Karpas-422 (cell line): ENCODE measurements around the gene CLN6. TPM values are rescaled to one million over a fixed set of nuclear protein-coding genes. Genes with fewer than 3 reads are reported as not detected.
"Not testable (repeated sequence)": the region's sequence is repeated elsewhere in the genome, so short reads cannot be mapped to it uniquely, and the experiment has no call there.

Experiments
- DNase-seq: peaks from one replicate; pipeline ENCODE4 v3.0.0-alpha.2; 2015
- H2AFZ ChIP-seq: fragments of 200-600 bp; sonication (generic); 2 replicates; pipeline ENCODE4 v1.6.1; 2014; ENCODE audit warnings: antibody characterized with exemption, low read length, mixed read lengths
- H3K27ac ChIP-seq: fragments of 200-600 bp; sonication (generic); 2 replicates; pipeline ENCODE4 v1.5.1; 2014; ENCODE audit warnings: mild to moderate bottlenecking, low read length, moderate library complexity
- H3K27me3 ChIP-seq: fragments of 200-600 bp; sonication (generic); 2 replicates; pipeline ENCODE4 v1.6.1; 2014; ENCODE audit warnings: low read length, mixed read lengths
- H3K36me3 ChIP-seq: fragments of 200-600 bp; sonication (generic); 2 replicates; pipeline ENCODE4 v1.6.1; 2014; ENCODE audit warnings: low read length, mixed read lengths; ENCODE audit not compliant: insufficient read depth
- H3K4me1 ChIP-seq: fragments of 200-600 bp; sonication (generic); 2 replicates; pipeline ENCODE4 v1.6.1; 2014; ENCODE audit warnings: mild to moderate bottlenecking, low read length, mixed read lengths
- H3K4me2 ChIP-seq: fragments of 200-600 bp; sonication (generic); 2 replicates; pipeline ENCODE4 v1.6.1; 2014; ENCODE audit warnings: low read length, low read depth, mild to moderate bottlenecking; ENCODE audit not compliant: poor library complexity, severe bottlenecking
- H3K4me3 ChIP-seq: fragments of 200-600 bp; sonication (generic); 2 replicates; pipeline ENCODE4 v1.5.1; 2014; ENCODE audit warnings: mild to moderate bottlenecking, antibody characterized with exemption, low read length, mixed read lengths
- H3K79me2 ChIP-seq: fragments of 200-600 bp; sonication (generic); 2 replicates; pipeline ENCODE4 v1.6.1; 2014; ENCODE audit warnings: mild to moderate bottlenecking, low read length, mixed read lengths
- H3K9ac ChIP-seq: fragments of 200-600 bp; sonication (generic); 2 replicates; pipeline ENCODE4 v1.6.0; 2014; ENCODE audit warnings: low read length
- H3K9me2 ChIP-seq: fragments of 200-600 bp; sonication (generic), shearing (Covaris generic); replicated peaks from 2 replicates; pipeline ENCODE4 v1.6.0; 2014; ENCODE audit warnings: mild to moderate bottlenecking, low read length, moderate library complexity; ENCODE audit not compliant: insufficient read depth
- H3K9me3 ChIP-seq: fragments of 300-700, 200-600 bp; sonication (generic); 2 replicates; pipeline ENCODE4 v1.6.1; 2014; ENCODE audit warnings: low read length, mixed read lengths
- H4K20me1 ChIP-seq: fragments of 200-600 bp; sonication (generic); 2 replicates; pipeline ENCODE4 v1.6.1; 2014; ENCODE audit warnings: mild to moderate bottlenecking, antibody characterized with exemption, low read length, low read depth; ENCODE audit not compliant: insufficient read depth
- total RNA-seq: library from RNA; depleted of rRNA; stranded (reverse); fragments of >200 nt; shearing (Covaris generic); gene quantifications from 2 replicates; pipeline ENCODE4 v1.2.3, GENCODE V29; 2014; ENCODE audit warnings: low replicate concordance

CLN6 gene
- total RNA-seq, 1 experiment from 2014 or later = 80.0 TPM

DNA sequence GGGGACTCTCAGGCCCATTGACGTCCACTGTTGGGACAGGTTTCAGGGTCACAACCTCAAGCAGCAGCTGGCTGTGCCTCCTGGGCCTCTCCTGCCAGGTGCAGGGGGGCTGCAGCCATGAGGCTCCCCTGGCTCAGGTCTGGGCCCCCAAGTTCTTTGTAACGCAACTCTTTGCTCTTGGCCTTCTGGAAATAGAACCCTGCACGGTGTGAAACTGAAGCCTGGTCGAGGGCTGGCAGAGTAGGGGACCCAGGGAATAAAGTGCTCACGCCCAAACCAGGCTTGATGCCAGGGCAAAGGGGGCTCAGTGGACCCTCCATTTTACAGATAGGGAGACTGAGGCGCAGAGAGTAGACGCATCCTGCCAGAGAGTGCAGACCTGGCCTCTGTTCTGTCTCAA, 25.2 kb downstream of the CLN6 start:
- Histone ChIP-seq H3K36me3 (no peaks in the 10 kb centered on the region), H3K4me3 (no peak overlapping the region), H3K79me2 (peaks cover 13% of the 10 kb centered on the region), H4K20me1 (no peaks in the 10 kb centered on the region), H3K27me3 (no peaks in the 10 kb centered on the region), H3K27ac (no peak overlapping the region), H2AFZ (no peak overlapping the region), H3K4me1 (peaks cover 12% of the 10 kb centered on the region), H3K9me2 (no peaks in the 10 kb centered on the region), H3K9ac (no peak overlapping the region), H3K4me2 (no peak overlapping the region), H3K9me3 (no peaks in the 10 kb centered on the region)
- DNase-seq = no peak

DNA sequence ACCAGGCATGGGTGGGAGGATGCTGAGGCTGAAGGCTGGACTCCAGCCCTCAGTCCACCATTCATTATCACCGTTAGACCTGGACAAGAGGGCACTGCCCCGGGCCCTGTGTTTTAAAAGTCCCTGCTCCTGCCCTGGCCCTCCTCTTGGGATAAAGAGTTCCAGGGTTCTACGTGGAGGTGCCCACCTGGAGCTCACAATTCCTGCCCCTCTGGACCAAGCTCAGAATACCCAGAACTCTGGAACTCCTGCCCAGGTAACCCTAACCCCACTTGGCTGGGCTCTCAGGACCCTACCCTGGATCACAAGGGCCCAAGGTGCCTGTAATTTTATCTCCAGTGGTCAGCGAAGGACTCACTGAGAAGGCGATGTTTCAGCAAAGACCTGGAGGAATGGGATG, 25.6 kb downstream of the CLN6 start:
- DNase-seq = no peak
- no peaks in the 10 kb centered on the region for H3K9me3 ChIP-seq
- no peak overlapping the region for H3K4me2 ChIP-seq
- peaks cover 8% of the 10 kb centered on the region for H3K4me1 ChIP-seq
- no peaks in the 10 kb centered on the region for H3K36me3 ChIP-seq
- H3K4me3 ChIP-seq = no peak overlapping the region
- H2AFZ ChIP-seq = no peak overlapping the region
- no peak overlapping the region for H3K27ac ChIP-seq
- no peaks in the 10 kb centered on the region for H3K27me3 ChIP-seq
- H3K9me2 ChIP-seq = no peaks in the 10 kb centered on the region
- H3K9ac ChIP-seq = no peak overlapping the region
- peaks cover 9% of the 10 kb centered on the region for H3K79me2 ChIP-seq
- no peaks in the 10 kb centered on the region for H4K20me1 ChIP-seq

DNA sequence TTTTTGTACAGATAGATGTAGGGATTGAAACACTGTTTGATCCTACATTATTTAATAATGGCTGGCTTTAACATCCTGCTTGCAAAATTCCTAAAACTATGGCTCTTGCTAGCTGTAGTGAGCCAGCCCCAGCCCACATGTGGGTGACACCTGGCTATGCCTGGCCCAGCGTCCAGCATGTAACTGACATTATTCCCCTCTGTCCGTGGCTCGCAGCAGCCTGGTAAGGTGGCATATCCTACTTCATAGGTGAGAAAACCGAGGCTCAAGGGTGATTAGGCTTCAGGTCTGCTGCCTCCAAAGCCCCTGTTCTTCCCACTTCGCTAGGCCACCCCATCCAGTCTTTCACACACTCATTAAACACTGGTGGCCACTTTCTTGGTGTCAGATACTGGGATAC, 26.0 kb downstream of the CLN6 start:
- peaks cover 3% of the 10 kb centered on the region for H3K4me1 ChIP-seq
- no peaks in the 10 kb centered on the region for H3K27me3 ChIP-seq
- no peaks in the 10 kb centered on the region for H3K9me2 ChIP-seq
- H2AFZ ChIP-seq = no peak overlapping the region
- H3K27ac ChIP-seq = no peak overlapping the region
- no peaks in the 10 kb centered on the region for H4K20me1 ChIP-seq
- no peaks in the 10 kb centered on the region for H3K36me3 ChIP-seq
- no peak for DNase-seq
- H3K79me2 ChIP-seq = peaks cover 4% of the 10 kb centered on the region
- no peaks in the 10 kb centered on the region for H3K9me3 ChIP-seq
- H3K4me3 ChIP-seq = no peak overlapping the region
- no peak overlapping the region for H3K9ac ChIP-seq
- H3K4me2 ChIP-seq = no peak overlapping the region

DNA sequence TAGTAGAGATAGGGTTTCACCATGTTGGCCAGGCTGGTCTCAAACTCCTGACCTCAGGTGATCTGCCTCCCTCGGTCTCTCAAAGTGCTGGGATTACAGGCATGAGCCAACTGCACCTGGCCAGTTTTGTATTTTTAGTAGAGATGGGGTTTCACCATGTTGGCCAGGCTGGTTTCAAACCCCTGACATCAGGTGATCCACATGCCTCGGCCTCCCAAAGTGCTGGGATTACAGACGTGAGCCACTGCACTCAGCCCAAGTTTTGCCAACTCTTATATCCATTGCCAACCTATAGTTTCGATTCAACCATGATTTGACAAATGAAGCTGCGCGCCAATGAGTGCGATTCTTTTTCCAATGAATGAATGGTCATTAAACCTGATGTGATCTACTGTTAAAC, 26.5 kb downstream of the CLN6 start:
- not testable (repeated sequence) for H3K9me2 ChIP-seq, H2AFZ ChIP-seq, H3K4me1 ChIP-seq, H3K27me3 ChIP-seq, H3K27ac ChIP-seq, H3K79me2 ChIP-seq, H4K20me1 ChIP-seq, H3K9ac ChIP-seq, H3K9me3 ChIP-seq, H3K4me3 ChIP-seq, H3K4me2 ChIP-seq, DNase-seq, H3K36me3 ChIP-seq

DNA sequence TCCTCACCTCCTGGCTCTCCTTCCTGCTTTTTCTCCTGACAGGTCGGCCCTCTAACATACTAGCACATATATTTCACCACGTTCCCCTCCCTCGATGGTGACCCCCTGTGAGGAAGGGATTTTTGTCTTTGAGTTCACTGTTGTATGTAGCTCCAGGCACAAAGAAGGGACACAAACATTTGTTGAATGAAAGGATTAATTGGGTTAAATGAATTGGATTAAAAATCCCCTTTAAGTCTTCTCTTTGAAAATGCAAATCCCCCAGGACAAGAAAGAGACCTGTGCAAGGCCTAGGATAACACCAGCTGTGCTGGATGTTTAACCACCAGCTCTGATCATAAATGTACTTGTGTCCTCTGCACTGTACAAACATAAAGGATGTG, 27.7 kb downstream of the CLN6 start:
- Histone ChIP-seq H3K79me2 (no peaks in the 10 kb centered on the region), H3K9me3 (no peaks in the 10 kb centered on the region), H3K36me3 (no peaks in the 10 kb centered on the region), H3K9me2 (no peaks in the 10 kb centered on the region), H3K27ac (no peak overlapping the region), H4K20me1 (no peaks in the 10 kb centered on the region), H3K4me3 (no peak overlapping the region), H3K4me1 (no peaks in the 10 kb centered on the region), H2AFZ (no peak overlapping the region), H3K9ac (no peak overlapping the region), H3K4me2 (no peak overlapping the region), H3K27me3 (no peaks in the 10 kb centered on the region)
- no peak for DNase-seq

DNA sequence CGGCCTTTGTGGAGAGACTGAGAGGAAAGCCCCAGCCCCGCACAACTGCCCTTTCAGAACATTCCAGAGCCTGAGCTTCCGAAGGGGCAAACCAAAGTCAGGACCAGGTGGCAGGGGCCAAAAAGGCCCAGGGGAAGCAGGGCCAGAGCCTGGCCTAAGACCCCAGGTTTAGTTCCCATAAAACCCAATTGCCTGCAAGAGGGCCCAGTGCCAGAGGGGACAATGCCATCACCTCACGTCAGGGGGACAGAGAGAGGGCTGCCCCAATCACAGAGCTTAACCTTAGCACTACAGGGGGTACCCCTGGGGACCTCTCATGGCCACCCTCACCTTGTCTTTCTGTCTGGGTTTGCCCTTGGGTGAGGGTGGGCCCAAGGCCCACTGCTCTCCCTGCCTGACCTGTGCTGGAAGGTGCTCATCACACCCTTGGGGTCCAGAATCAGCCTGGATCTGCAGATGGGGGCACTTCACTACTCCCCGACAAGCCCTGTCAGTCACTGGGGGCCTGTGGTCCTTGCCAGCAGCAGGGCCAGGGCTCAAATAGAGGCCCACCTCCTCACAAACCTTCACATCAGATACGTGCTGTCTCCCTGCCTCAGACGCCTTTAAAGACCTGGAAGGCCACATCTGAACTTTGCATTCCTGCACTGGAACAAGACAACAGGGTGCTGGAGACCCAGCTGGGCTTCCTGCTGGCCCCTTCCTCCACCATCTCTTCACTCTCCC, 28.2 kb downstream of the CLN6 start:
- Histone ChIP-seq H3K36me3 (no peaks in the 10 kb centered on the region), H3K9me3 (no peaks in the 10 kb centered on the region), H4K20me1 (no peaks in the 10 kb centered on the region), H3K27me3 (no peaks in the 10 kb centered on the region), H3K4me2 (no peak overlapping the region), H3K9ac (no peak overlapping the region), H3K27ac (no peak overlapping the region), H3K9me2 (no peaks in the 10 kb centered on the region), H3K79me2 (no peaks in the 10 kb centered on the region), H2AFZ (no peak overlapping the region), H3K4me1 (no peaks in the 10 kb centered on the region), H3K4me3 (no peak overlapping the region)
- DNase-seq = no peak

DNA sequence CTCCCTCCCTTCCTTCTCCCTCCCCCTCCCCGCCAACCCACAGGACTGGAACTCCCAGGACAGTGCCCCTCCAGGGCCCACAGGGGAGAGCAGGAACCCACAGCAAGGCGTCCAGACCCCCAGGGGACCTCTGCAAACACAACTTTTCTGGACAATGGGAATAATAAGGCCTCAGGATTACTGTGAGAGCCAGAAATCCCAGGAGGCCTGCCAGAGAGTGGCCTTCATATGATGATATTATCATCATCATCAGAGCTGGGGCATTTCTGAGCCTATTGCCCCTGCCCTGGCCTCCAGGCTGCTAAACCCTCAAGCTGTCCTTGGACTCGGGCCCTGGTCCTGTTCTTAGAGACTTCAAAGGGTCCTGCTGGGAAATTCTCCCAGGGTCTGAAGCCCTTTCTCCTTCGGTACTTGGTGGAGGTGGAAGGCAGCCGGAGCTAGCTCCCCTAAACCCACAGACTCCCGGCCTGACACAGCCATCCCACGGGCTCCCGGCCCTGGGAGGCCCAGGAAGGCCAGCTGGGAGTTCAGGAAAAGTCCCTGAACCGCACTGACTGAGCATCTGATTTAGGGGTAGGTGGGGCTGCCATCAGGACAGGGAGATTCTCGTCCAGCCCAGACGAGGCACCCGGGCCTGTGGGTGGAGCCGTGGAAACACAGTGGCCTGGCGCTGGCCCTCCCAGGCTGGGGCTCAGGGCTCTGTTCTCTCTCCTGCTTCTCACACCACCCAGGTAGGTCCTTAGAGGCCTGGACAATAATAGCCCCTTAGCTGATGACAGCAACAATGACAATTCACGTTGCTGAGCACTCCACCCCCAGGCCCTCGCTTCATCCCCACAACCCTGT, 29.3 kb downstream of the CLN6 start:
- Histone ChIP-seq H3K9me2 (no peaks in the 10 kb centered on the region), H4K20me1 (no peaks in the 10 kb centered on the region), H3K79me2 (no peaks in the 10 kb centered on the region), H3K4me3 (no peak overlapping the region), H3K4me1 (no peaks in the 10 kb centered on the region), H2AFZ (no peak overlapping the region), H3K27me3 (no peaks in the 10 kb centered on the region), H3K27ac (no peak overlapping the region), H3K9me3 (no peaks in the 10 kb centered on the region), H3K4me2 (no peak overlapping the region), H3K36me3 (peaks cover 2% of the 10 kb centered on the region; the same call in 1 of the 2 replicates), H3K9ac (no peak overlapping the region)
- no peak for DNase-seq

DNA sequence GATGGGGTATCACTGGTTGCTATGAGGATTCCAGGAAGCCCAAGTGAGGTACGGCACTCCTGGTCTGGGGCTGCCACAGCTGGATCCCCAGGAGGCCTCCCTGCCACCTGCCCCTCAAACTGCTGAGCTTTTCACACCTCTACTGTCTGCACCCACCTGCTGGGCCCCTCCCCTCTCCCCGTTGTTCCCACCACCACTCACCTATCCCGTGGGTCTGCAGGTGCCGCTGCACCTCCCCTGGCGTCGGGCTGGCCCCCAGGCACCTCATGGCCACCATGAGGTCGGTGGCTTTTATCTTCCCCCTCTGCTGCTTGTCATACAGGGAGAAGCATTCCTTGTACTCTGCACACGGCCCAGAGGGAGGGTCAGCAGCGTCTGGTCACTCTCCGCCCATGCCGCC, 30.2 kb downstream of the CLN6 start:
- Histone ChIP-seq H3K4me1 (no peaks in the 10 kb centered on the region), H3K27me3 (no peaks in the 10 kb centered on the region), H2AFZ (no peak overlapping the region), H3K36me3 (peaks cover 4% of the 10 kb centered on the region; the same call in 1 of the 2 replicates), H3K9me3 (no peaks in the 10 kb centered on the region), H3K27ac (no peak overlapping the region), H4K20me1 (no peaks in the 10 kb centered on the region), H3K4me3 (no peak overlapping the region), H3K9me2 (no peaks in the 10 kb centered on the region), H3K9ac (no peak overlapping the region), H3K4me2 (no peak overlapping the region), H3K79me2 (no peaks in the 10 kb centered on the region)
- DNase-seq = no peak
